Pulmonary artery endothelial cell (primary cell): ENCODE data around the gene UBL7. TPM values are rescaled to one million over a fixed set of nuclear protein-coding genes. Genes with fewer than 3 reads are reported as not detected.
A peak's percentile ranks its signal among the peaks of the same experiment; 100 is the strongest.
"Not testable (repeated sequence)": the region's sequence is repeated elsewhere in the genome, so short reads cannot be mapped to it uniquely, and the experiment has no call there.

Source experiments
- DNase-seq: peaks from one replicate; pipeline ENCODE4 v3.0.0-alpha.2; 2011; ENCODE audit warnings: low read depth, low spot score
- total RNA-seq: library from RNA; depleted of rRNA; stranded (reverse); fragments of >200 nt; gene quantifications from 2 replicates; pipeline ENCODE4 v1.2.3, GENCODE V29; 2014

Gene UBL7
- total RNA-seq, 1 donor from 2014 or later, result 27.2 TPM

- no peak for DNase-seq
These were observed 3.3 kb upstream of the UBL7 start for GRCh38 chr15:74464216-74464615.

GRCh38 chr15:74463634-74464033, 2.7 kb upstream of the UBL7 start:
- DNase-seq, result no peak

- DNase-seq, result no peak
These were observed 1.0 kb upstream of the UBL7 start for GRCh38 chr15:74461847-74462511.

- DNase-seq, result no peak
These were observed 662 bp downstream of the UBL7 start for GRCh38 chr15:74460298-74460697.

GRCh38 chr15:74459798-74460197, 1.2 kb downstream of the UBL7 start:
- not testable (repeated sequence) for DNase-seq

GRCh38 chr15:74458473-74458872, 2.5 kb downstream of the UBL7 start:
- no peak for DNase-seq

- not testable (repeated sequence) for DNase-seq
These were observed 3.9 kb downstream of the UBL7 start for GRCh38 chr15:74457036-74457435.

GRCh38 chr15:74454764-74455500, 6.0 kb downstream of the UBL7 start:
- DNase-seq, result no peak

- no peak for DNase-seq
These were observed 6.8 kb downstream of the UBL7 start for GRCh38 chr15:74453925-74454763.

- no peak for DNase-seq
These were observed 8.8 kb downstream of the UBL7 start for GRCh38 chr15:74451861-74452835.

GRCh38 chr15:74451322-74451721, 9.6 kb downstream of the UBL7 start:
- DNase-seq, result no peak

- DNase-seq, result no peak
These were observed 11.2 kb downstream of the UBL7 start for GRCh38 chr15:74449643-74450205.

- no peak for DNase-seq
These were observed 11.9 kb downstream of the UBL7 start for GRCh38 chr15:74449095-74449494.

- DNase-seq, result no peak
These were observed 14.9 kb downstream of the UBL7 start for GRCh38 chr15:74445816-74446763.

- peak; percentile 29 for DNase-seq
These were observed 16.6 kb downstream of the UBL7 start for GRCh38 chr15:74444106-74445062.

- no peak for DNase-seq
These were observed 17.7 kb downstream of the UBL7 start for GRCh38 chr15:74443100-74443909.

GRCh38 chr15:74442604-74443003, 18.4 kb downstream of the UBL7 start:
- no peak for DNase-seq
